ENCODE data around the gene MTUS2.

GRCh38 chr13:29077051-29077813 lies 257.1 kb downstream of the MTUS2 start:
- no peak for TF ChIP-seq CTCF (IDR thresholded peaks at IDR 0.05; ENCODE audit: extremely low read depth in 1 of 2, insufficient read depth in 1 of 2, low read depth in 1 of 2, low read length in 2 of 2)
- no peak for TF ChIP-seq POLR2AphosphoS5 (IDR thresholded peaks at IDR 0.05; ENCODE audit: insufficient read depth, low read depth, low read length)
- TF ChIP-seq MAX (IDR thresholded peaks at IDR 0.05; ENCODE audit: insufficient read depth, insufficient read length), result no peak
- TF ChIP-seq EZH2 (IDR thresholded peaks at IDR 0.05; ENCODE audit: borderline replicate concordance, low read depth, low read length, severe bottlenecking), result no peak
- no peak for TF ChIP-seq POLR2A (IDR thresholded peaks at IDR 0.05; ENCODE audit: low read depth, low read length)
- no peak for TF ChIP-seq JUN (IDR thresholded peaks at IDR 0.05; ENCODE audit: borderline replicate concordance, insufficient read depth, insufficient read length, low read depth)
- TF ChIP-seq FOS (IDR thresholded peaks at IDR 0.05; ENCODE audit: borderline replicate concordance, insufficient read depth, low read length), result no peak
- no peak for TF ChIP-seq MYC (IDR thresholded peaks at IDR 0.05; ENCODE audit: low read depth, low read length)
